Epithelial cell of esophagus (primary cell): ENCODE results near the gene SYP.

Source experiments
- DNase-seq: peaks from one replicate; pipeline ENCODE4 v3.0.0; 2010; ENCODE audit warnings: low read depth
- H3K4me3 ChIP-seq: 2 replicates; pipeline ENCODE4 v1.5.1; 2011; ENCODE audit warnings: mild to moderate bottlenecking, low read length, control low read depth
- CTCF ChIP-seq: IDR thresholded peaks from 2 replicates; pipeline ENCODE4 v1.5.1; 2011; ENCODE audit warnings: low read depth, mild to moderate bottlenecking, low read length, control low read depth, inconsistent platforms; ENCODE audit not compliant: insufficient read depth; ENCODE audit errors: missing control alignments

SYP gene

GRCh38 chrX:49171752-49172279, 28.2 kb downstream of the SYP start, which contains the start of gene PLP2:
TSS of gene PLP2 (plus strand) at chrX:49171898. CDS start at chrX:49172001, 103 bp downstream.
- H3K4me3 ChIP-seq, result peak within 1 kb of the TSS; percentile 51
- TF ChIP-seq CTCF, result no peak
- DNase-seq, result peak; percentile 78

- TF ChIP-seq CTCF, result no peak
- no peak for DNase-seq
- peak overlapping the region; percentile 54 for H3K4me3 ChIP-seq
Measured at GRCh38 chrX:49167740-49168108, 32.3 kb downstream of the SYP start.

GRCh38 chrX:49166914-49167739, 32.9 kb downstream of the SYP start:
- H3K4me3 ChIP-seq, result peak overlapping the region; percentile 54
- DNase-seq, result peak; percentile 74
- no peak for TF ChIP-seq CTCF

GRCh38 chrX:49165901-49166881, 33.8 kb downstream of the SYP start:
- peak; percentile 34 for TF ChIP-seq CTCF
- peak; percentile 95 for DNase-seq
- H3K4me3 ChIP-seq, result peak overlapping the region; percentile 54

- no peak for TF ChIP-seq CTCF
- H3K4me3 ChIP-seq, result no peak overlapping the region
- no peak for DNase-seq
Measured at GRCh38 chrX:49164589-49165360, 35.2 kb downstream of the SYP start.
